HG03280 (cell line): ENCODE data around the gene WASF2.
"Not testable (repeated sequence)": the region's sequence is repeated elsewhere in the genome, so short reads cannot be mapped to it uniquely, and the experiment has no call there.

ENCODE experiments used
- ATAC-seq: cut with Tn5 transposase; IDR thresholded peaks from one replicate; pipeline ENCODE4 v1.9.1; 2021; ENCODE audit warnings: mild to moderate bottlenecking, moderate library complexity; ENCODE audit not compliant: unreplicated experiment

The WASF2 gene

DNA sequence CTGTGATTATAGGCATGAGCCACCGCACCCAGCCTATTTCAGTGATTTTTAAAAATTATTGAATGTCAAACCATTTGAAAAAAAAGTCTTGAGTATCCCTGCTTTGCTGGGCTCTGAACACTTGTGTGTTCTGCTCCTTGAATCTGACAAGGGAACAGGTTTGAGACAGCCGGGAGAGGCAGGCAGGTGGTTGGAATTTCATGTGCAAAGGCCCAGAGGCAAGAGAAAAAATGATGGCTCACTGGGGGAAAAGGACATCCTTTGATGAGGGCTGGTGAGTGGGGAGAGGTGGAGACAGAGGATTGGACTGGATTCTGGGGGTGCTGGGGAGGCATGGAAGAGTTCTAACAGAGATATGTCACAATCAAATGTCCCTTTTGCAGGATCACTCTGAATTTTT lies 13.1 kb upstream of the WASF2 start:
- no peak for ATAC-seq

DNA sequence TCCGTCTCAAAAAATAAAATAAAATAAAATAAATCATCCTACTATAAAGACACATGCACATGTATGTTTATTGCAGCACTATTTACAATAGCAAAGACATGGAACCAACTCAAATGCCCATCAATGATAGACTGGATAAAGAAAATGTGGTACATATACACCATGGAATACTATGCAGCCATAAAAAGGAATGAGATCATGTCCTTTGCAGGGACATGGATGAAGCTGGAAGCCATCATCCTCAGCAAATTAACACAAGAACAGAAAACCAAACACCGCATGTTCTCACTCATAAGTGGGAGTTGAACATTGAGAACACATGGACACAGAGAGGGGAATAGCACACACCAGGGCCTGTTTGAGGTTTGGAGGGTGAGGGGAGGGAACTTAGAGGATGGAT lies 11.2 kb upstream of the WASF2 start:
- not testable (repeated sequence) for ATAC-seq

DNA sequence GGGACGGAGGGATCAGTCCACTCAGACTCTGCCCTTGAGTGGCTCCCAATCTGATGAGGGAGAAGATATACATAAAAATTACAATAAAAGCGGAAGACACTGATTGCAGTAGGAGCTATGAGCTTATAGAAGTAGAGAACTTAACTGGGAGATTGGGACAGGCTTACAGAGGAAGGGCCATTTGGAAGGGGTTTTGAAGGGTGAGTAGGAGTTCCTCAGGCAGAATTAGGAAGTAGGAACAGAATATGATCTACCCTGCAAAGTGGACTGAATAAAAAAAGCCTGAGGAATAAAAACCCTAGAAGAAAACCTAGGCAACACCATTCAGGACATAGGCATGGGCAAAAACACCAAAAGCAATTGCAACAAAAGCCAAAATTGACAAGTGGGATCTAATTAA lies 9.2 kb upstream of the WASF2 start:
- ATAC-seq: no peak

DNA sequence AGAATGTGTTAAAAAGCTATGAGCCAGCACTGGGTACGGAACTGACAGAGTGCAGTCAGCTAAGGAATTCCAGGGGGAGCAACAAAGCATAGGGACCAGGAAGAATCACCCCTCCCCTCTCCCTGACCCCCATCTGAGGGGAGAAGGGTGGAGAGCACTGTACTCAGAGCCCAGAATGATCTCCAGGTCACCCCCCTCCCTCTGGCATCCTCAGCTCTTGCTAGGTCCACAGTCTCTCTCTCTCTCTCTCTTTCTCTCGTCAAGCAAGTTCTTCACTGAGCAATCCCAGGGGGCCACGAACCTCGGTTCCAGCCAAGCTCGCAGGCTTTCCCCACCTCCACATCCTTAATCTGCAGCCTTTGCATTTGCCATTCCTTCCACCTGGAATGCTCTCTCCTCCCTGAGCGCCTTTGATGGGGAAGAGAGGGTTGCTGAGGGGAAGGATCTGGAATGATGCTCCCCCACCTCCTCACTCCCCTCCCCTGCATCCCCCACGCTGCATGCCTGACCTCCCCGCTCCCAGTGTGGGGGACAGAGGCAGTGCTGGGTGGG lies 6.7 kb upstream of the WASF2 start:
- no peak for ATAC-seq

DNA sequence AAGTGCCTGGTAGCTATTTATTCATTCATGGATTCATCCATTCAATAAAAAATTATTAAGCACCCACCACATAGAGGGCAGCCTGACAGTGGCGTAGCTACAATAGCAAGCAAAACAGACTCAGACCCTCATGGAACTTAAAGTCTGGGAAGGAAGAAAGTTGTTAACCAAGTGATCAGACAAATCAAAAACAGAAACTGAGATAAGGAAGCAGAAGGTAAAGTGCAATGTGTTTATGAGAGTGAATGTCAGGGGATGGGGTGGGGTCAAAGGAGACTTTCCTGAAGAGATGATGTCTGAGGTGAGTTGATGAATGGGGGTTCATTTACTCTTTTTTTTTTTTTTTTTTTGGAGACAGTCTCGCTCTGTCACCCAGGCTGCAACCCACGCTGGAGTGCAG lies 2.8 kb upstream of the WASF2 start:
- no peak for ATAC-seq

DNA sequence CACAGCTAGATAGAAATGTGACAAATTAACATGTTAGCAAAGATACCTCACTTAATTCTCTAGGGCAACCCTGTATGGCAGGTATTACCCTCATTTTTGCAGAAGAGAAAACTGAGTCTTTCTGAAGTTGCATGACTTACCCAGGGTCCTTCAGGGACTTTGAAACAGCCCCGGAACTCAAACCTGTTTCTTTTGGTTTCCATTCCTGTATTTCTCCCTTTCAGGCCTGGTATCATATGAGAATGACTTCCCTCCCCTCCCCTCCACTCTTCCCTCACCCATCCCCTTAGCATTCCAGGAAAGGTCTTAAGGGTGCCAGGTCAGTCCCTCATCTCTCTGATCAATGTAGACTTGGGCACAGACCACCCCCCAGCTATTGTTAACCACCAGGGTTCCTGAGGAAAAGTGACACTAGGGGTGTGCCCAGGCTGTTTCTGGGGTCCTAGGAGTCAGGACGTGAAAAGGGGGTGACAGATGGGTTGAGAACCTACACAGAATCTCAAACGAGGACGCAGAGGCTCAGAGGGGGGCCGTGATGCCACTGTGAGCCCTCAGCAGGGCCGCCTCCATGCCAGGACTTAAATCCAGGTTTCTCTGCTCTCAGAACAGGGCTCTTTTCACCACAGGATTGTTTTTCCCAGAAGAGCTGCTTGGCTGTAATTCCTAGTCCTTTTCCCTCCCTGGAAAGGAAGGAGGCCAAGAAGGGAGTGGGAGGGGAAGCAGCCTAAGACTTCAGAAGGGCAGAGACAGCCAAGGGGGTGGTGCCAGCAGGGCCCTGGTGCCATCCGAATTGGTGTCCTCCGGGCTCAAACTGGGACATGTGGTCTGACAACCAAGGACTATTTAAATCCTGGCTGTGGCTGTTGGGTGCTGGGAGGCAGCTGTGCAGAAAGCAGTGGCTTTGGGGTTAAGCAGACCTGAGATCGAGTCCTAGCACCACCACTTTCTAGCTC lies 2.1 kb upstream of the WASF2 start:
- no peak for ATAC-seq

DNA sequence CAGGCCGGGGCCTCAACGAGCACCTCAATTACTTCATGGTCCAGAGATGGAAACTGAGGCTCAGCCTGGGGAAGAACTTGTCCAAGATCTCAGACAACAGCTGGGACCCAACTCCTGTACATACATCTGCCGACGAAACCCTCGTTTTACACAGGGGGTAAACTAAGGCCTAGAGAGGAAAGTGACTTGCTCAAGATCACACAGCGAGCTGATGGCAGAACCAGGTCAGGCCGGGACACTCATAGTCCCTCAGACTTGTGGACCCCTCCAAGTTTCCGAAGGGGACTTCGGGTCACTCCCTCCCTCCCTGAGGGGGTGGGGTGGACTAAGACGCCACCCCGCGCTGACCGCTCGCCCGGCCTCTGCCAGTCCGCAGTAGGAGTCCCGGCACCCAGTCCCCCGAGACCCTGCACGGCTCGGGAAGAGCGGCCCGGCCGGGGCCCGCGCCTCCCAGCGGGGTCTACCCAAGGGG lies 430 bp downstream of the WASF2 start:
- ATAC-seq: peak; percentile 27

DNA sequence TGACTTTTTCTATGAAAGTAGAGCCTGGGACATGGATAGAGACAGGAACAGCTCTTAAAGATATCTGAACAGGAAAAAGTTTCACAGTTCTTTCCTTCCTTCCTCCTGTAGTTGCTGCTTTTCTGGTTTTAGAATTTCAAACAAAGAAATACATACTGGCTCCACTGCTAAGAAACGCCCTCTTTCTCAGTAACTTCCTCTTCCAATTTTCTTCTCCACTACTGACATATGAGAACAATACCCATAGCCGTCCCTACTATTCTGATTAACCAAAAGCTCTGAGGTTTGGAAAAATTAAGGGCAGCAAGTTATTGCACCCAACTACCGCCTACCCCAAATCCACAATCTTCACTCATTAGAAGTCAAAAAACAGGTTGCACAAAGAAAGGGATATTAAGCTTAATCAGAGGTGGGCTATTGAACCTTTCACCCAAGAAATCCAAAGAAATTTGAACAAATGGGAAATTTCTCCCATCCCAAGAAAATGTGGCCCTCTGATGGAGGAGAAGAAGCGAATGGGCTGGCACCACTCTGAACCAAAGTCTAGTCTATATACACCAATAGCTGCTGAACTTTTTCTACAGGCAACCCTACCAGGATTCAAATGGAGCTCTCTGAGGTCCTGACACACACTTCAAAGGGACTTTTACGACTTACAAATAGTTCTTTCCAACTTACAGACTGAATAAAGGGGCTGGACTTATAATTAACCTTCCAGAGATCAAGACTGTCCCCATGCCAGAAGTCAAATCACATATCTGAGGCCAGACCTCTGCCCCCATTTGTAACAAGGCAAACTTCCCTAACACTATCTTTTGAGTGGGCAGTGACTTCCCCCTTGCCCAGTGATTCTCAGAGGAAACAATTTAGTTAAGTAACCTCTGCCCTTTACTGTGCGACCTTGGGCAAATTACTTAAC lies 1.7 kb downstream of the WASF2 start:
- ATAC-seq: no peak

DNA sequence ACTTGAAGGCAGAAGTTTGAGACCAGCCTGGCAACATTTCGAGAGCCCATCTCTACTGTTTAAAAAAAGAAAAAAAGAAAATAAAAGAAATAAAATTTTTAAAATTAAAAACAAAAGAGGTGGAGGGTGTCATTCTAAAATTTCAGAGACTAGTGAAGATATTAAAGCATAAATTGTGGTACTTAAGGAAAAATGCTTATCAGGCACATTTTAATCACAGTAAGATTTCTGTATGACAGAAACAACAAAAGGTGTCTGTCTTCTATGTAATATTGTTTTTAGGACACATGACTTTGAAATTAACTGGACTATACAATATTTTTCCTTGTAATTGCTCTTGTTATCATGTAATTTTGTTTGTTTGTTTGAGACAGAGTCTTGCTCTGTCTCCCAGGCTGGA lies 4.6 kb downstream of the WASF2 start:
- no peak for ATAC-seq

DNA sequence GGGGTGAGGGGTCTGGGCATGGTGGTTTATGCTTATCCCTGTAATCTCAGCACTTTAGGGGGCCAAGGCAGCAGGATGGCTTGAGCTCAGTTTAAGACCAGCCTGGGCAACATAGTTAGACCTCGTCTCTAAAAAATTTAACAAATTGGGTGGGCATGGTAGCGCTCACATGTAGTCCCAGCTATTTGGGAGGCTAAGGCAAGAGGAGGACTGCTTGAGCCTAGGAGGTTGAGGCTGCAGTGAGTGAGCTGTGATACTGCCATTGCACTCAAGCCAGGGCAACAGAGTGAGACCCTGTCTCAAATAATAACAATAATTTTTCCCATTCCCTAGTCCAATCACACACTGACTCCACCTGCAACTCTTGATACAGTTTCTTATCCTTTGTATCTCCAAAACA lies 6.3 kb downstream of the WASF2 start:
- no peak for ATAC-seq

DNA sequence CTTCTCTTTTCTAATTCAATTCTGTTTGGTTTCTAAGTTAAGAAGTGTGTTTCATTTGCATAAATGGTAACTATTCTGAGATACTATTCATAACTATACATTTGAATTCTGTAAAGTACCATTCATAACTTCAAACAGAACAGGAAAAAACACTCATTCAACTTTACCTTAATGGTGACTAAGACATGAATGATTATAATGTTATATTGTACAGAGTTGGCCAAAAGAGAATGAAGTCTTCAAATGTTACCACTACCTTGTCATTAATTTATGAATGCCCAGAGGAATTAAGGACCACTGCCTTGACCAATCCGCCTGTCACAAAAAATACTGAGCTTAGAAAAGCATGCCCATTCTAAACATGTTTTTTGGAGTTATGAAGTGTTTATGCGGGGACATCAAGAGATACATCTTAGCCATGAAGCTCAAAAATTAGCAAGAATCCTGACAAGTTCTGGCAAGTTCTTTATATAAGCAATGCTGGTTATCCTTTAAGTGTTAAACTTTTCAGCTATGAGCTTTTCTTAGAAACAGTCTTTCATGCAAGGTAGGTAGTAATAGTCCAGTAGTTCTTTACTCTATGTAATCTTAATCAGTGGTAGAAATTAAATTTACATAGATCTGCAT lies 7.9 kb downstream of the WASF2 start:
- peak; percentile 56 for ATAC-seq

DNA sequence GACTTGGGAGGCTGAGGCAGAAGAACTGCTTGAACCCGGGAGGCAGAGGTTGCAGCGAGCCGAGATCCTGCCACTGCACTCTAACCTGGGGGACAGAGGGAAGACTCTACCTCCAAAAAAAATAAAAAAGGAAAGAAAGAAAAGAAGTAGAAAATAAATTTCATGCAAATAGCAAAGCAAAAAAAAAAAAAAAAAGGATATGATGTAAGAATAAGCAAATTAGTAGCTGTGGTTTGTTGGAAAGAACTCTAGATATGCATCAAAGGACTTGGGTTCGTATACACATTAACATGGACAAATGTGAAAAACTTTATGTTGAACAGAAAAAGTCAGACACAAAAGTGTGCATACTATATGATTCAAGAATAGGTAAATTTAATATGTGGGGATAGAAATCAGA lies 11.9 kb downstream of the WASF2 start:
- no peak for ATAC-seq

DNA sequence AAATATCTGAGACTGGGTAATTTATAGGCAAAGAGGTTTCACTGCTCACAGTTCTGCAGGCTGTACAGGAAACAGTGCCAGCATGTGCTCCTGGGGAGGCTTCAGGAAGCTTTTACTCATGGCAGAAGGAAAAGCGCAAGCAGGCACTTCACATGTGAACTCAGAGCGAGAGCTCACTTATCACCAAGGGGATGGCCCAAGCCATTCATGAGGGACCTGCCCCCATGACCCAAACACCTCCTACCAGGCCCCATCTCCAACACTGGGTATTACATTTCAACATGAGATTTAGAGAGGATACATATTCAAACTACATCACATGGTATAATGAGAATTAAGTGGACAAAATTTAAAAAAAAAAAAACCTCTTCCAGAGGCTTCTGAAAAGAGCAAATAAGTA lies 13.7 kb downstream of the WASF2 start:
- no peak for ATAC-seq

DNA sequence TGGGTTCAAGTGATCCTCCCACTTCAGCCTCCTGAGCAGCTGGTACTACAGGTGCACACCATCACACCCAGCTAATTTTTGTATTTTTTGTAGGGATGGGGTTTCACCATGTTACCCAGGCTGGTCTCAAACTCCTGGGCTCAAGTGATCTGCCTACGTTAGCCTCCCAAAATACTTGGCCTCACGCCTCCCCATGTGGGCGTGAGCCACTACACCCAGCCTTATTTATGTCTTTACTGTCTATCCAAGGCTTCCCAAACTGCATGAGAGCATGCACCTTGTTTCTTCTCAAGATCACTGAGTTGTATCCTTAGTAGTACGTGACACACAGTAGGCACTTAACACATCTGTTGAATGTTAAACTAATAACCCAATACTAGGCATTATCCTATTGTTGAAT lies 14.2 kb downstream of the WASF2 start:
- ATAC-seq: no peak

DNA sequence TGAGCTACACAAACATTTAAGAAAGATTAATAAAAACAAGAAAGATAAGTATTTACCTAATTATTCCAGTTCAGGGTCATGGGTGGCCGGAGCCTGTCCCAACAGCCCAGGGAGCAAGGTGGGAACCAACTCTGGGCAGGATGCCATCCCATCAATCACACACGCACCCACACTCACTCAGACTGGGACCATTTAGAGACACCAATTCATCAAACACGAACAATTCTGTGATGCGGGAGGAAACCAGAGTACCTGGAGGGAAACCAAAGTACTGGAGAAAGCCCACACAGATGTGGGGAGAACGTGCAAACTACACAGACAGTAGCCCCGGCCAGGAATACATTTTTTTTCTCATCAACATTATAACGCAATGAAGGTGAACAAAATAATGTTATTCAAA lies 16.2 kb downstream of the WASF2 start:
- ATAC-seq: no peak

DNA sequence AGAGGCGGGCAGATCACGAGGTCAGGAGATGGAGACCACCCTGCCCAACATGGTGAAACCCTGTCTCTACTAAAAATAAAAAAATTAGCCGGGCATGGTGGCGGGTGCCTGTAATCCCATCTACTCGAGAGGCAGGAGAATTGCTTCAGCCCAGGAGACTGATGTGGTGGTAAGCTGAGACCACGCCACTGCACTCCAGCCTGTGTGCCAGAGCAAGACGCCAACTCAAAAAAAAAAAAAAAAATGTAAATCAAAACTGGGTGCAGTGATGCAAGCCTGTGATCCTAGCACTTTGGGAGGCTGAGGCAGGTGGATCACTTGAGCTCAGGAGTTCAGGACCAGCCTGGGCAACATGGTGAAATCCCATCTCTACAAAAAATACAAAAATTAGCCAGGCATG lies 17.9 kb downstream of the WASF2 start:
- not testable (repeated sequence) for ATAC-seq

DNA sequence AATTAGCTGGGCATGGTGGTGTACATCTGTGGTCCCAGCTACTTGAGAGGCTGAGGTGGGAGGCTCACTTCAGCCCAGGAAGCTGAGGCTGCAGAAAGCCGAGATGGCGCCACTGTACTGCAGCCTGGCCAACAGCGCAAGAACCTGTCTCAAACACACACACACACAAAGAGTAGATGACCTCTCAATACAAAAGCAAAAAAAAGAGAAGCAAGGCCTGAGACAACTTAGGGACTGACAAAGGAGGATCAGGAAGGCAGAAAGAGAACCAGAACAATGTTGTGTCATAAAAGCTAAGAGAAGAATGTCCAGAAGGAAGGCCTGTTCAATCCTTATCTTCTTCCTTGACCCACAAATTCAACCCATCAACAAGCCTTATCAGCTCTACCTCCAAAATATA lies 18.5 kb downstream of the WASF2 start:
- no peak for ATAC-seq

DNA sequence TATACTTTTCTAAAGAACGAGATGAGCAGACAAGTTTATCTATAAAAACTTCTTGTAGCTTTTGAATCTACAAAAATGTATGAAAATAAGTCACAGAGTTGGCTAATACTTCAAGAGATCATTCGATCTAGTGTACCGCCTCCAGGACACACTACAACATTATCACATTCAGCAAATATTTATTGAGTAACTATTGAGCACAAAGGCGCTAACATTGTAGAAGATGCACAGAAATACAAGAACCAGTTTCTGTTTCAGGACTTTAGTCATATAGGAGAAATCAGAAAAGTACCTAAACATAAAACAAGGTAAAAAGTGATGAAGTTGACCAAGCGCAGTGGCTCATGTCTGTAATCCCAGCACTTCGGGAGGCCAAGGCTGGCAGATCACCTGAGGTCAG lies 20.6 kb downstream of the WASF2 start:
- no peak for ATAC-seq

DNA sequence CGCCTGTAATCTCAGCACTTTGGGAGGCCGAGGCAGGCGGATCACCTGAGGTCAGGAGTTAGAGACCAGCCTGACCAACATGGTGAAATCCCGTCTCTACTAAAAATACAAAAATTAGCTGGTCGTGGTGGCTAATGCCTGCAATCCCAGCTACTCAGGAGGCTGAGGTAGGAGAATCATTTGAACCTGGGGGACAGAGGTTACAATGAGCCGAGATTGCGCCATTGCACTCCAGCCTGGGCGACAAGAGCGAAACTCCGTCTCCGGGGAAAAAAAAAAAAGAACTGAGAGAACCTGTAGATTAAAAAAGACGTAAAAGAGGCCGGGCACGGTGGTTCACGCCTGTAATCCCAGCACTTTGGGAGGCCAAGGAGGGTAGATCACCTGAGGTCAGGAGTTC lies 21.6 kb downstream of the WASF2 start:
- not testable (repeated sequence) for ATAC-seq

DNA sequence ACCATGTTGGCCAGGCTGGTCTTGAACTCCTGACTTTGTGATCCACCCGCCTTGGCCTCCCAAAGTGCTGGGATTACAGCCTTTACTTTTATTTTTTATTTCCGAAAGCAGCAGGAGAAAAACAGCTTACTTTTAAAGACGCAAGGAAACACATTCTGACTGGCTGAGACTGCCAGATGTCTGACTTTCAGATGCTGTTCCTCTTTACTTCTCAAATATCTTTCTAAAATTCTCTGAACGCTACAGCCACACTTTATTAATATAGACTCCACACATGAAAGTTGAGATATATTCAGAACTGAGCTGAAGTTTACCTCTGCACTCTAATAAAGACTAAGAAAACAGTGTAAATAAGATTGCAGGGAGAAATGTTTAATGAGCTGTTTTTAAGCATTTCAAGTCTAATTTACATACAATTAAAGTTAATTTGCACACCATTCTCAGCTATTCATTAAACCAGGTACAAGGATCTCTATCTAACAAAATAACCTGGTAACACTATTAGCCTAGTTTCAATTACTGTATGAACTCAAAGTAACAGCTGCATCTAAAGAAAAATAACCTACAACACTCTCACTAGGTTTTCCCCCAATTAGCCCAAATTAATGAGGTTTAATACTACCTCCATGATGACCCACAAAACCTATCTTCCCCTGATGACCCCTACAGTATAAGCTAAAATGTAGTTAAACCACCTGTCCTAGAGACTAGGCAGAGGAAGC lies 24.9 kb downstream of the WASF2 start:
- ATAC-seq: no peak
